Neural cell (in vitro differentiated cells): ENCODE data around the gene TGFBR2. TPM values are rescaled to one million over a fixed set of nuclear protein-coding genes. Genes with fewer than 3 reads are reported as not detected.

ENCODE experiments used
- H2AFZ ChIP-seq: fragments of 200-600, 300-800 bp; sonication (generic), shearing (Covaris generic); 2 replicates; pipeline ENCODE4 v1.6.0; 2014; ENCODE audit warnings: low read depth, mild to moderate bottlenecking, antibody characterized with exemption, low read length, moderate library complexity
- H3F3A ChIP-seq: fragments of 200-600 bp; shearing (Covaris generic); 2 replicates; pipeline ENCODE4 v1.6.1; 2016; ENCODE audit warnings: mild to moderate bottlenecking, moderate library complexity, mixed read lengths, antibody characterized with exemption, low read length; ENCODE audit not compliant: insufficient read depth, poor library complexity, severe bottlenecking
- H3K27ac ChIP-seq: fragments of 200-600, 300-800 bp; sonication (generic), shearing (Covaris generic); 2 replicates; pipeline ENCODE4 v1.5.1; 2014; ENCODE audit warnings: mild to moderate bottlenecking, low read length, moderate library complexity
- H3K27me3 ChIP-seq: fragments of 300-800, 200-600 bp; sonication (generic), shearing (Covaris generic); 2 replicates; pipeline ENCODE4 v1.6.0; 2014; ENCODE audit warnings: mild to moderate bottlenecking, low read depth, low read length, moderate library complexity; ENCODE audit not compliant: insufficient read depth
- H3K36me3 ChIP-seq: fragments of 300-800, 200-600 bp; sonication (generic), shearing (Covaris generic); 2 replicates; pipeline ENCODE4 v1.5.1; 2014; ENCODE audit warnings: mild to moderate bottlenecking, antibody characterized with exemption, low read length, moderate library complexity; ENCODE audit not compliant: insufficient read depth
- H3K4me2 ChIP-seq: fragments of 300-800, 200-600 bp; sonication (generic), shearing (Covaris generic); 2 replicates; pipeline ENCODE4 v1.6.0; 2014; ENCODE audit warnings: mild to moderate bottlenecking, low read length
- H3K4me3 ChIP-seq: fragments of 300-800, 200-600 bp; sonication (generic), shearing (Covaris generic); 2 replicates; pipeline ENCODE4 v1.5.1; 2014; ENCODE audit warnings: mild to moderate bottlenecking, low read length, moderate library complexity
- H3K79me2 ChIP-seq: fragments of 200-600 bp; shearing (Covaris generic); replicated peaks from 2 replicates; pipeline ENCODE4 v1.6.0; 2014; ENCODE audit warnings: mild to moderate bottlenecking, low read length, moderate library complexity; ENCODE audit not compliant: insufficient read depth
- H3K9ac ChIP-seq: fragments of 300-800, 200-600 bp; sonication (generic), shearing (Covaris generic); 2 replicates; pipeline ENCODE4 v1.6.1; 2016; ENCODE audit warnings: mild to moderate bottlenecking, low read length, mixed read lengths
- H3K9me2 ChIP-seq: fragments of 200-600 bp; shearing (Covaris generic); 2 replicates; pipeline ENCODE4 v1.6.1; 2016; ENCODE audit warnings: mild to moderate bottlenecking, low read length, mixed read lengths; ENCODE audit not compliant: insufficient read depth
- H3K9me3 ChIP-seq: fragments of 200-600, 300-800 bp; sonication (generic), shearing (Covaris generic); 2 replicates; pipeline ENCODE4 v1.6.1; 2016; ENCODE audit warnings: mild to moderate bottlenecking, mixed run types, low read length, moderate library complexity, mixed read lengths
- H4K20me1 ChIP-seq: fragments of 200-600 bp; shearing (Covaris generic); 2 replicates; pipeline ENCODE4 v1.6.1; 2016; ENCODE audit warnings: mild to moderate bottlenecking, mixed run types; ENCODE audit not compliant: insufficient read depth
- CTCF ChIP-seq: fragments of 450-650 bp; IDR thresholded peaks from 2 replicates; pipeline ENCODE4 v1.5.1; 2014; ENCODE audit warnings: antibody characterized with exemption, mild to moderate bottlenecking, moderate library complexity; ENCODE audit not compliant: poor library complexity, severe bottlenecking
- EP300 ChIP-seq: fragments of 450-650 bp; conservative IDR thresholded peaks from 2 replicates; pipeline ENCODE4 v1.6.1; 2014; ENCODE audit warnings: antibody characterized with exemption, mild to moderate bottlenecking, moderate library complexity; ENCODE audit not compliant: poor library complexity, severe bottlenecking
- EZH2 ChIP-seq: fragments of 200-600, 300-800 bp; shearing (Covaris generic), sonication (generic); IDR thresholded peaks from 2 replicates; pipeline ENCODE4 v1.6.1; 2014; ENCODE audit warnings: antibody characterized with exemption, low read length, borderline replicate concordance, mild to moderate bottlenecking; ENCODE audit not compliant: insufficient read depth, poor library complexity, severe bottlenecking
- MXI1 ChIP-seq: fragments of 450-650 bp; conservative IDR thresholded peaks from 2 replicates; pipeline ENCODE4 v1.6.1; 2014; ENCODE audit warnings: antibody characterized with exemption, mild to moderate bottlenecking; ENCODE audit not compliant: poor library complexity, severe bottlenecking
- POLR2AphosphoS5 ChIP-seq: IDR thresholded peaks from 2 replicates; pipeline ENCODE4 v1.6.1; 2012
- RAD21 ChIP-seq: fragments of 450-650 bp; conservative IDR thresholded peaks from 2 replicates; pipeline ENCODE4 v1.6.1; 2014; ENCODE audit warnings: antibody characterized with exemption, mild to moderate bottlenecking, moderate library complexity
- REST ChIP-seq: IDR thresholded peaks from 2 replicates; pipeline ENCODE4 v1.6.1; 2012; ENCODE audit warnings: borderline replicate concordance
- SMC3 ChIP-seq: fragments of 450-650 bp; conservative IDR thresholded peaks from 2 replicates; pipeline ENCODE4 v1.6.1; 2014; ENCODE audit warnings: antibody characterized with exemption, mild to moderate bottlenecking, moderate library complexity; ENCODE audit not compliant: poor library complexity
- TAF1 ChIP-seq: IDR thresholded peaks from 2 replicates; pipeline ENCODE4 v1.6.1; 2012; ENCODE audit warnings: low read depth
- polyA plus RNA-seq: library from polyadenylated mRNA; depleted of rRNA; stranded (reverse); fragments of >200 nt; gene quantifications from 2 replicates; pipeline ENCODE4 v1.2.3, GENCODE V29; 2014

TGFBR2 gene
- polyA plus RNA-seq, 1 donor from 2014 or later = not detected

DNA sequence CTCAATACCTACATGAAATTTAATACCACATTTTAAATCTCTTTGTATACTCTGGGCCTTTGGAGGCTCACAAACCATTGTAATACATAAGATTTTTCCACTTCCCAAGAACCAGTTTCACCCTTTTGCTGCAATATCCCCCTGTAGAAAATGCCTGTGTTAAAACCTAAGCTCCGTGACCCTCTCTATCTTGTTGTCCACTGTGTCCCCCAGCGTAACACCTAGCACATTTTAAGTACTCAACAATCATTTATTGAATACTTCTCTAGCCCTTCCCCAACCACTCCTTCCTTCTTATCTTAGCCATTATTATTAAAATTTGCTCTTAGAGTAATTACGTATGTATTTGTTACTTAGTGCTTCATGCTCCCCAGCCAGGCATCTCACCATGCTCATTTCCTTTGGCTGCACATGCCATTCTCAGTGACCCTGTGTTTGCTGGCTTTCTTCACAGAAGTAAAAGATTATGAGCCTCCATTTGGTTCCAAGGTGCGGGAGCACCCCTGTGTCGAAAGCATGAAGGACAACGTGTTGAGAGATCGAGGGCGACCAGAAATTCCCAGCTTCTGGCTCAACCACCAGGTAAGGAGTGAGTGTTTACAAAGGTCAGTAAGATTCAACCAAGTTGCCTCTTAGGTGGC, 81.6 kb downstream of the TGFBR2 start:
- Histone ChIP-seq H3F3A (no peaks in the 10 kb centered on the region), H3K9me2 (no peaks in the 10 kb centered on the region), H3K79me2 (no peaks in the 10 kb centered on the region), H3K27ac (no peak overlapping the region), H3K4me2 (no peak overlapping the region), H3K4me3 (no peak overlapping the region), H3K27me3 (no peaks in the 10 kb centered on the region), H3K9ac (no peak overlapping the region), H4K20me1 (no peaks in the 10 kb centered on the region), H3K9me3 (no peaks in the 10 kb centered on the region), H2AFZ (no peak overlapping the region), H3K36me3 (no peaks in the 10 kb centered on the region)
- TF ChIP-seq TAF1 (no peak), EZH2 (no peak), CTCF (no peak), RAD21 (no peak), REST (no peak)

DNA sequence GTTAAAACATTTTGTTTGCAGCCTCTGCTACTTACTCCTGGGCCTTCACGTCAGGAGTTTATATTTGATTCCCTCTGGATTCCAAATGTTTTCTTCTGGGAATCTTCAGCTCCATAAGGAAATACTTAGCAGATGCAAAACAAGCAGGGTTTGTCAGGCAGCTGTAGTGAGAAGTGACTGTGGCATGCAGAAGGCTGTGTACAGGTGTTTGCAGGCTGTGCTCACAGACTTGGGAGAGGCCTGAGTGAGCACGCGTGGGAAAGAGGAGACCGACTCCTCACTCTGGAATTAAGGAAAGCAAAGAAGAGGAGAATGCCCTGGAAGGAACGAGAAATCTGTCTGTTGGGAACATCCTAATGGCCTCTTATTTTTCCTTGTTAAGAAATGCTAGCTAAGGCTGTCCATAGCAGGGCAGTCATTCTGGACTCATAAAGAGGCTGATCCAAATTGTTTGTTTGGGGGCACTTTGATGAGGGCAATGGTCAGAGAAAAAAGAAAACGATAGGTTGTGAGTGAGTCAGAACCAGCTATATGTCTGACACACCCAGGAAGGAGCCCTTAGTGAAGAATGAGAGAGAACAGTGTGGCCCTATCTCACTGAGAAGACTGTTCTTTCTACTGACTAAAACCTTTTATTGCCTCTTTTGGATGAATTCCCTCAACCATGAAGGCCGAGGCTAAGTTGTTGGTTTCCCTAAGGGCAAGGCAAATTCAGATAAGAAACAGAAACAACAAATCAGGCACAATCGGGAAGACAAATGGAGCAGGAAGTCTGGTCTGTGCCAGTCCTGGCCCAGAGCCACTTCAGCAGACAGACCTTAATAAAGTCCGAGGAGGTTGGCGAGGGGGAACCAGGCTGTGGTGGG, 82.6 kb downstream of the TGFBR2 start:
- no peaks in the 10 kb centered on the region for H3K9me2 ChIP-seq
- H3K9me3 ChIP-seq = no peaks in the 10 kb centered on the region
- no peak for TF ChIP-seq RAD21
- no peak for TF ChIP-seq EZH2
- no peak for TF ChIP-seq TAF1
- no peak for TF ChIP-seq EP300
- no peak for TF ChIP-seq REST
- no peak for TF ChIP-seq MXI1
- TF ChIP-seq SMC3 = no peak
- TF ChIP-seq CTCF = no peak
- no peak for TF ChIP-seq POLR2AphosphoS5
- no peaks in the 10 kb centered on the region for H3K36me3 ChIP-seq
- no peaks in the 10 kb centered on the region for H3F3A ChIP-seq
- H3K79me2 ChIP-seq = no peaks in the 10 kb centered on the region
- H4K20me1 ChIP-seq = no peaks in the 10 kb centered on the region
- no peak overlapping the region for H3K4me3 ChIP-seq
- H2AFZ ChIP-seq = no peak overlapping the region
- H3K27me3 ChIP-seq = no peaks in the 10 kb centered on the region
- H3K9ac ChIP-seq = no peak overlapping the region
- H3K27ac ChIP-seq = no peak overlapping the region
- no peak overlapping the region for H3K4me2 ChIP-seq
